HG02759 (cell line): ENCODE results near the gene PAPPA.

Experiments
- ATAC-seq: cut with Tn5 transposase; IDR thresholded peaks from one replicate; pipeline ENCODE4 v1.9.1; 2021; ENCODE audit warnings: mild to moderate bottlenecking, moderate library complexity; ENCODE audit not compliant: unreplicated experiment

Gene PAPPA

DNA sequence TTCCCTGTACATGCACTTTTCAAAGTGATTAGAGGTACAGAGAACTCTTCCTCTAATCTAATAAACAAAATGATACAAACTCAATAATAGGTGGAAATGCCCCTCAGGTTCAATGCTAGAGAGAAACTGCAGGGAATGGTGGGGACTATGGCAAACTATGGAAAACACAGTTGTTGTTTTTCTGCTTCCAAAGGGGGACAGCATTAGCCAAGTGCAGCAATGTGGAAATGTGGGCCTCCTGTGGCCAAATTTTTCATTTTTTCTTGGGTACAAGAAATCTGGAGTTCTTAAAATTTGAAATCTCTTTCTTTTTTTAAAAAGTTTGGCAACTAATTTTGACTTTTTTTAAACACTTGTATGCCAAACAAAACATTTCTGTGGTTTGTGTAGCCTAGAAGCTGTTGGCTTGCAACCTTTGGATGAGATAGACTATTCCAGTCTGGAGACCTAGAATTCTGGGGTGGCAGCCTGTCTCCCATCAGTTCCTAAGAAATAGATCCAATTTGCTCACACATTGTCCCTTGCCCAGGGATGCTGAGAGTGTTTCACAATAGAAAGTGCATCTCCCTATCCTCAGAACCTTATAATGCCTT, 218.6 kb downstream of the PAPPA start:
- no peak for ATAC-seq

DNA sequence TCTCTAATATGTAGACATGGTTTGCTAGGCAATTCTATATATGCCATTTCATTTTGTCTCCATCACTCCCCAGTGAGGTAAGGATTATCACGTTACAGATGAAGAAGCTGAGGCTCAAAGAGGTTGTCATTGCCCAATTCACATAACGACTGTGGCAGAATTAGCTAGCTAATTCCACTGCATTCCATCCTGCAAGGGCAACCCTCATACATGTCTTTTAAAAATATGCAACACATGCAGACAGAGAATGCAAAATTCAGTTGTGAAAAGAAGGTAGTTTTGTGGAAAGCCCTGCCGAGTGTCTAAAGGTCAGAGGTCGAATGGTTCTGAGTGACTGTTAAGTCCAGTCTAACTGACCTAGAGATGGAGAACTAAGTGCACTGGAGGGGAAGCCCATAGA, 219.2 kb downstream of the PAPPA start:
- no peak for ATAC-seq

DNA sequence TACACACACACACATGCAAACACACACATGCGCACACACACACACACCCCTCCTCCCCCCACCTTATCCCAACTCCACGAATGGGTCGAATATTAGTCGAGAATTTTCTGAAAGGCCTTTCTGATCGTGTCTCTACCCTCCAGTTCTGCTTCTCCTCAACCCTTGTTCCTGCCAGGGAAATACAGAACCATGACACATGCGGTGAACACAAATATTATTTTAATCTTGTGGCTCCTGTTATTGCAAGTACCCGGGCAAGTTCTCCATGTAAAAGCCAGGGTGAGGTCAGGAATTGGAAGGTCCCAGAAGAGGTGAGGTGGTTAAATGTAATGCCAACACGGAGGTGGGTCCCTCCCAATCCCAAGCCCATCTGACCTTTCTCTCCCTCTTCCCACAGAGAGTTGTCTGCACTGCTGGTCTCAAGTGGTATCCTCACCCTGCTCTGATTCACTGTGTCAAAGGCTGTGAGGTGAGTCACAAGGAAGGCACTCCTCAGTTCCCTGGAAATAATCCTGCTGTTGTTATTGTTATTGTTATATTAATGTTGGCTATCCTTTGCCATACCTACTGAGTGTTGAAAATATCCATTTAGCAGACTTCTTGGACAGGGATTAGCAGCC, 223.7 kb downstream of the PAPPA start:
- ATAC-seq, result no peak

DNA sequence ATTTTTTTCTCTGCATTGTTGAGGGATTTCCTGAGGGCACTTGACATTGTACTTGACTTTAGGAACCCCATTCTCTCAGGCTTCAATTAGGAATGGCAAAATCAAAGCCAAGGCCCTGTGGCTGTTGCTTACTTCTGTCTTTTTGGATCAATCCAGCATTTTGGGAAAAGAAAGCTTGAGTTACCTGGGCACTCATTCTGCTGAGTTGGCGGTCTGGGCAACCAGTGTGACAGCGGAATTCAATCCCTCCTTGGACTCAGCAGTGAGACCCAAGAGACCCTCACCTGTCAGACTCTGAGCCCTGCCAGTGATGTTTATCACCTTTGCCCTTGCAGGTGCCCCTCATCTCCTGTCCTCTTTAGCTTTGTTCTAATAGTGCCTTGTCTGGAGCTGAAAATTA, 225.3 kb downstream of the PAPPA start:
- no peak for ATAC-seq

DNA sequence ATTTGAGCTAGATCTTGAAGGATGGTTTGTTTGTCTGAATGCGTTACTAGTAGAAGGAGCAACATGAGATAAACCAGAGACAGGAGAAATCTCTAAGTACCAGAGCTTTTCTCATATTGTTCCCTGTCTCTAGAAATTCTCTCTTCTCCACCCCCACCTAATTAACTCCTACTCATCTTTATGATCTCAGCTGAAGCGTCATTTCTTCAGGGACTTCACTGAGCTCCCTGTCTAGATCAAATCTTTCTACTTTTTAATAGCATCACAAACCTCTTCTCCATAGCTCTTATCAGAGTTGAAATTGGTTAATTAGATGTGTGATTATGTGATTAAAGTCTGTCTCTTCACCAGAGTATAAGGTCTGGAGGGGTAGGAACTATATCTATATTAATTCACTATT, 226.2 kb downstream of the PAPPA start:
- ATAC-seq, result no peak

DNA sequence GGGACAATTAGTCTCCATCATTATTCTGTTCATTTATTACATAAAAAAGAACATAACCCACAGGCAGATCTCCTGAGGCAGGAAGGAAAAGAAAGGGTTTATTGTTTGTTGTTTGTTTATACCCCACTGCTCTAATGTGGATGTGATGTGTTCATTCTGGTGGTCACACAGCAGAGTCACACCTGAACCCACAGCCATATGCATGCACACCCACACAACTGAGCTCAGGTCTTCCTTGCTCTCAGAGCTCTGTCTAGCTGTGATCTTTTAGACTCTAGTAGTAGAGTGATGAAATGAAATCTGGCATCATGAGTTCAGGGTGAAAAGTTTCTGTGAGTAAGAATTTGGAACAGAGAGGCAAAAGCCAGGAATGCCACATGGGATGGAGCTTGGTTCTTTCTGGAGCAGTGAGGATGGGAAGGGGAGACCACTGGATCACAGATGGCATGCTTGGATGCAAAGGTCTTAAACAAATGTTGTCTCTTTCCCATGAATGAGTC, 227.0 kb downstream of the PAPPA start:
- peak; percentile 53 for ATAC-seq

DNA sequence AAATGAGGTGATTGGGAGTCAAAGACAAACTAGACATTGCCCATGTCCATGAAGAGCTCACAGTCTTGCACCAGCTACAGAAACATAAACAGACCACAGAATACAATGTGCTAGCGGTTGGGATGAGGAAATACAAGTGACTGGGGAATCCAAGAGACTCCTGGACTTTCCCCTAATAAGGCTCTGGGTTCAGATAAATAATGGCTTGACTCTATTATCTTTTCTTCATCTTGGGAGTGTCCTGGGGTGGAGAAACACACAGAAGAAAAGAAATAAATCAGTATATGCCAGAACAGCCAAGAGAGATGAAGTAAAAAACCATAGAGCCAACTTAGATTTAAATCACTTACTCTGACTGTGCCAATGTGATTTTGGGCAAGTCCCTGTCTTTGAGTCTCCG, 227.8 kb downstream of the PAPPA start:
- no peak for ATAC-seq

DNA sequence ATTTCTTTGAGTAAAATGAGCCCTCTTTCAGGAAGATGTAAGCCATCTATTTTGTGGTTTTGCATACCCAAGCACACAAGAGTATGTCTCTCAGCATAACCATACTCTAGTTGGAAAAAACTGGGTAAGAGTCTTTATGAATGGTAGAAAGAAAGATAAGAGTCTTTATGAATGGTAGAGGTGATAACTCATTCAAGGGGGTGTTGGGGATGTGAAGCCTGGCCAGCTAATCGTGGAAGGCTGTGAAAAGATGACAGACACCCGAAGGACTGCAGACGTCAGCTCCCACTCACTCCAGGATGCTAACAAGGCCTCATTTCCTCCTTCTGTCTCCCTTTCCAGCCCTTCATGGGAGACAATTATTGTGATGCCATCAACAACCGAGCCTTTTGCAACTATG, 228.5 kb downstream of the PAPPA start:
- no peak for ATAC-seq

DNA sequence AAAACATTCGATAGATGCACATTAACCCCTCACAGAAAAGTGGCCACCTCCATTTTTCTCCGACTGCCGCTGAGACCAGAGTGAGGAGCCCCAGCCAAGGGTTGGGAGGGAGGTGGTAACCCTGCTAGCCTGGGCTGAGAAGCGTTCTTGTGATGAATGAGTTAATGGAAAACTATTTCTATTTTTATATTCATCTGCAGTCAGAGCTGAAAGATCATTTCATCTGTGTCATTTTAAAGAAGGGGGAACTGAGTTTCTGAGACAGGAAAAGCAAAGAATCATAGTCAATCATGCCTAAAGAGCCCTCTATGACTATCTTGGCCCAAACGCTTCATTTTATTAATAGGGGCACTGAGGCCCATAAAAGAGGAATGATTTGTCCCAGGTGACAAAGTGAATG, 229.5 kb downstream of the PAPPA start:
- ATAC-seq, result no peak

DNA sequence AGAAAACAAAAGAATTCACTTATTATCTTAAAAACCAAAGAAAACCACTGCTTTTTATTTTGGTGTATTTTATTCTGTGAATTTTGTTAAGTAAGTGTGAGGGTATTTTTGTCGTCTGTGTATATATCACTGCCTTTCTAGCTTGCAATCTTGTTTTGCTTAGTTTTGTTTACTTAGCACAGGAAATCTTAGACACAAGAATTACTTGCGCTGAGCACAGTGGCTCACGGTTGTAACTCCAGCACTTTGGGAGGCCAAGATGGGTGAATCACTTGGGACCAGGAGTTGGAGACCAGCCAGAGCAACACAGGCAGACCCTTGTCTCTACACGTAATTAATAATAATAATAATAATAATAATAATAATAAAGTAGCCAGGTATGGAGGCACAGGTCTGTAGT, 230.3 kb downstream of the PAPPA start:
- ATAC-seq, result no peak

DNA sequence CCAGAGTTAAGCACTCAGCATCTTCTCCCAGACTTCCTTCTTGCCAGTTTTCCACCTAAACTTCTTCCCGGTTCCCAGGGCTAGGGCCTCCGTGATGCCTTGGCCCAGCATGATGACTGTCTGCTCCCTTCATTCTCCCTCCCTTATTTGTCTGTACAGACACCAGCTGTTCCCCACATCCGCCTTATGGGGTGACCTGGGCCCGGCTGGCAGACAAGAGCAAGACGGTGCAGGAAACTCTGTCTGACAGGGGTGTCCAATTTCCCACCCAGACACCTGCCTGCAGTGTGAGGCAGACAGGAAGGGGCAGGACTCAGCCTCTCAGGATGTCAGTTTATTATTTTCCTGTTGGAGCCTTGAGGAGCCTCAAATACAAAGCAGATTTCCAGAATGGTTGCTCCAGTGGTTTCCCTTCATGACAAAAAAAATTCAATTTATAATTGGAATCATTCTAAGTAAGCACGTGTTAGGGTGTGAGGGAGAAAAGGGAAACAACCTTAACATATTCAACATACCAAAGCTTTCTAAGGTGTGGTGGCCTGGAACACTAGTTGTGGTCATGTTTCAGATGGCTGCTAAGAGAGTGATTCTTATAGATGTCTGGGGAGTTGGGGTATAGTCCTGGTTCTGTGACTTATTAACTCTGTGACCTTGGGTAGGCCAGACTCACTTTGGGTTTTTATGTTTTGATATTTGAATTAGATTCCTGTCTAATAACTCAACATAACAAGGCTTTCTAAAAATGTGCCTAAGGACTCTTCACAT, 234.5 kb downstream of the PAPPA start:
- peak; percentile 68 for ATAC-seq

DNA sequence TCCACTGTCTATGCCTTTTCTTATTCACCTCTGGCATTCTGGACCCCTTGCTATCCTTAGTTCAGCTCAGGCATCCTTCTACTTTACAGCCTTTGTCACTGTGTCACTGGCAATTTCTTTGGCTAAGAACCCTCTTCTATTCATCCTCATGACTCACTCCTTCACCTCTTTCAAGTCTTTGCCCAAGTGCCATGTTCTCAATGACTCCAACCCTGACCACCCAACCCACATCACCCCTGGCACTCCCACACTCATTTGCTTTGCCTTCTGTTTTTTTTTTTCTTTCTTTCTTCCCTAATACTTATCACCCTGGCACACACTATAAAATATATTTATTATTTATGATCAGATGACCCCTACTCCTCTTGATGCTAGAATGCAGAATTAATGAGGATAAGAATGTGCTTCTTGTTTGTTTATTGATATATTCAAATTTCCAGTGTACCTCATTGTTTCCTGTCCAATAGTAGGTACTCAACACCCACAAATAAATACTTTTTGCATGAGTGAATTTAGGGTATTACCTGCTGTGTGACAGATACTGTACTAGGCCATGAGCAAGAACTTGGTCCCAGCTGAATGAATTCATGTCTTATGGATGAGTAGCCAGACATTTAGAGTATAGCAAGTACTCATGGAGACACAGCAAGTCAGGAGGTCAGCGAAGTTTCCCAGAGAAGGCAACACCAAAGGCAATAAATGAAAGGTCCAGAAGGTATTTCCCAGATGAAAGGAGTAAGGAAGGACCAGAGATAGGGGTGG, 236.1 kb downstream of the PAPPA start:
- ATAC-seq, result no peak

DNA sequence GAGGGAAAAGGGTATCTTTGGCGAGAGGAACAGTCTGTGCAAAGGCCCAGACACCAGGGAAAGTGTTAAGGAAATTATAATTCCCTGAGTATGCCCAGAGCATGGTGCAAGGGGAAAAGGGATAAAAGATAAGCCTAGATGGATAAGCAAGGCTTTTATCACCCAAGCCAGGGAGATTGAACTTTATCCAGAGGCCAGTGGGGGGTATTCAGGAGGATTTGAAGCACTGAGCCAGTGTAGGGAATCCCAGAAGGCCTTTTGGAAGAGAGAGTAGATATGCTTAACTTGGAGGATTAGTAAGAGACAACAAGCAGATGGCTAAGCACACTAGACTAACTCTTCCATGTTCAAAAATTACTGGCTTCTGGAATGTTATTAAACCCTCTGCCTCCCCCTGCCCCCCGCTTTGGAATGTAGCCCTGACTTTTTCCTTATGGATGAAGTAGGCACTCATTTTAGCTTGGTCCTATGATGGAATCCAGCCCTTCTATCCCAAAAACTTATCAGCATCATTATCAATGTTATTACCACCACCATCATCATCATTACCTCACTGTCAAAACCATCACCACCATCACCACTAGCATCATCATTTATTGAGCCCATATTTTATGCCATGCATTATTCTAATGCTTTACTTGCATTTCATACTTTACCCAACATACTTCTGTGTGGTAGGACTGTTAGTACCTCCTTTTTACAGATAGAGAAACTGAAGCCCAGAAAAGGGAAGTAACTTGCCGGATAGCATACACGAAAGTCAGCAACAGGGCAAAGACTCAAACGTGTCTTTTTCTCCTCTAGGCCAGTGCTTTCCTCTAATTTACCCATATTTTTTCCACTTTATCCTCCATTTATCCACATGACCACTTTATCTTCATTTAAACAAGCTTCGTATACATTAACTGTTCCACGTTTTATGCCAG, 237.0 kb downstream of the PAPPA start:
- peak; percentile 70 for ATAC-seq

DNA sequence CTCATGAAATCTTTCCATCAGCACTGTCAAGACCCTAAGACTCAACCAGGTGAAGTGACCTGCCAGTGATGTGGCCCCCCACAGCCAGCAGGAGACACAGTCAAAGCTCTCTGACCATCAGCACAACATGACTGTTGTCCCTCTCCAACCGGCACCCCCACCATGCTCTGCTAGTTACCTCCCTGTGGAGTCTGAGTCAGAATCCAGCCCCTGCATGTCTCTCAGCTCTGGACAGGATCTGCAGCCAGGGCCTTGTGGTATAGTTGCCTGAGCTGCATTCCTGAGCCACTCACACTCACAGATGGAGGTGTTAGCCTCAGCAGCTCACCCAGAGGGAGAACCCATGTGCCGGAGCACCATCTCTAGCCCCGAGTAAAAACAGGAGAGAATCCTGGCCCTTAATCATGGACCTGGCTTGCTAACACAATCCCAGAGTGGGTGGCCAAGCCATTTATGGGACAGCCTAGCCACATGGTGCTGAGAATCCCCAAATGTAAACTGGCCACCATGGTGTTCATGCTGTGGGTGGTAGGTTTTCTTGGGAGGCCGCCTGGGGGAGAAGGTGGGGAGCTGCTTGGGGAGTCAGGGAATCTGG, 237.8 kb downstream of the PAPPA start:
- ATAC-seq, result no peak

DNA sequence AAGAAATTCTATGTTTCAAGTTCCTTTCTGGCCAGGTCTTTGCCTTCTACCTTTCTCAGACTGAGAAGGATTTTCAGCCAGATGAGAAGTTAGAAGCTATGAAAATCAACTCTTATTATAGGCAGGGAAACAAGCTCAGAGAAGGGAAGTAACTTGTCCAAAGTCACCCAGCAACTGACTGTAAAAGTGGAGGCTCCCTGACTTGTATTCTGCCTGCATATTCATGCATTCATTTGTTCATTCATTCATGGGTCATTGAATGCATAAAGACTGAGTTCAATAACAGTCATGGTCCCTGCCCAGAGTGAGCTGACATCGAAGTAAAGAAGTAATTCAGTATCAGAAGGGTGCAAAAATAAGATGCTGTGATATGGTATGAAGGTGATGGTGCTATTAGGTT, 239.6 kb downstream of the PAPPA start:
- no peak for ATAC-seq

DNA sequence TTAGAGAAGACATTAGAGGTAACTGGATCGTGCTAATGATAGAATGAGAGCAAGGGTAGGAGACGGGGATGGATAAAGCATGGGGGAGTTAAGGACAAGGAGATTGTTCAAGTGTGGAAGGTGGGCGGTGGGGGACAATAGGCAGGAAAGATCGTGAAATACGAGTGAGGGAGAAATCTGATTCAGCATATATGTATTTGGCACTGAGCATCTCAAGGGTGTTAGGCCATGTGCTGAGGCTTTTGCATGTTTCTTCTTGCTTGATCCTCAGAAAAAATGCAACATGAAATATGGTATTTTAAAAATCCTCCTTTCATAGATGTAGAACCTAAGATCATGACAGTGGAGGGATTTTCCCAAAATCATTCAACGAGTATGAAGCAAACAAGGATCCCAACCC, 240.5 kb downstream of the PAPPA start:
- ATAC-seq, result no peak

DNA sequence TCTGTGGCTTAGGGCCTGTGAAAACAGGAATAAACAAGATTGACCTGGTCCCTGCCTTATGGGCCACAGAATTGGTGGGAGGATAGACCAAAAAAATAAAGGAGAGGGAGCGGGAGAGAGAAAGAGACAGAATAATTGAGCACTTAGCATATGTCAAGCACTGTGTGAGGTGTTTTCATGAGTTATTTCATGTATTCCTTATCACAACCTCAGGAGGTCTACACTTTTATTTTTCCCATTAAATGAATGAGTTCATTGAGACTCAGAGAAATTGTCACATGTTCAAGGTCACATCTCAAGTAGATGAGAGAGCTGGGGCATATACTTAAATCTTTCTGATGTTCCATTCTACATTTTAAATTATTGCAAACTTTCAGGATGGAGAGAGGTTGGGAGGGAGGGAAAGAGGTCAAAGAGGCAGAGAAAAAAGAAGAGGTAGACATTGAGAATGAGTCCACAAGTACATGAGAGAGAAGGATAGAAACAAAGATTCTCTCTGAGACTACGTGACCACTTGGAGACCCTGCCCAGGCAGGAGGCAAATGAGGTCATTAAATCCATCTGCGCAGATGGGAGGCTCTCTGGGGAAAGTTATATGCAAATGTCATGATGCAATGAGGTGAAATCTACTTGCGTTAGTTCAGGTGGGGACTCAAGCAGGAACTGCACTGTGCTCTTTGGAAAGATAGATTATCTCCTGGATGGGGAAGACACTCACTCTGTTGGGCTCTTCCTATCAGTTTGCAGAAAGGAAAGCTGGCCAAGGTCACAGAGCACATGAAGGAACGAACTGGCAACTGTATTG, 241.5 kb downstream of the PAPPA start:
- ATAC-seq, result no peak

DNA sequence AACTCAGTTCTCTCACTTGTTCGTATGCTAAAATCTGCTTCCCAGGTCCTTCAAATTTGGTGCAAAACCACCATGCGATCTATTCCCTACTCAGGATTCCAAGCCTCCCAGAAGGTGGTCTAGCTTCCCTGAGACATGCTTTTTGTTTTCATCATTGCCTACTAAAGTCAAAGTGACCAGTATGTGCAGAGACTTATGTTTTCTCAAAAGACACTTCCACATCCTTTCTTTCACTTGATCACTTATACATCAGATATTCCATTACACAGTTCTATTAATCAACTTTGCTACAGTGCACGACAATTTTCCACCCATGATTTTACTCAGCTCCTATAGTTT, 242.1 kb downstream of the PAPPA start:
- ATAC-seq, result no peak

DNA sequence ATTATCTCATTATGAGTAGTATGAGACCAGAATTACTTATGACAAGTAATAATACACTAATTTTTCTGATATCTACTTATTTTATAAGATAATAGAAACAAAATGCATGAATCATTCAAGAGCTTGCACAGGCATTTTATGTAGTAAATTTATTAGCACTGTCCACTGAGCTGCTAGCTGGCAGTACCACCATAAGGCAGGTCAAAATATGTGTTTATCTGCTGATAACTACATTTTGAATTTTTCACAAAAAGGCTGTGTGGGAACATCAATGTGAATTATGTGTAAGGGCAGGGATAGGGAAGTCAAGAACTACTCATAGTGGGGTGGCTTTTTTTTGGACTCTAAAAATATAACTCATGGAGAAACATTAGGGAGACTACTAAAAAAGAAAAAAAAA, 249.6 kb downstream of the PAPPA start:
- ATAC-seq, result no peak
